Measurements from ENCODE around the gene NPM1. TPM values are rescaled to one million over a fixed set of nuclear protein-coding genes. Genes with fewer than 3 reads are reported as not detected.
A peak's percentile ranks its signal among the peaks of the same experiment; 100 is the strongest.

NPM1 gene
- total RNA-seq, 1 experiment from 2014 or later, result 3,122 TPM

DNA sequence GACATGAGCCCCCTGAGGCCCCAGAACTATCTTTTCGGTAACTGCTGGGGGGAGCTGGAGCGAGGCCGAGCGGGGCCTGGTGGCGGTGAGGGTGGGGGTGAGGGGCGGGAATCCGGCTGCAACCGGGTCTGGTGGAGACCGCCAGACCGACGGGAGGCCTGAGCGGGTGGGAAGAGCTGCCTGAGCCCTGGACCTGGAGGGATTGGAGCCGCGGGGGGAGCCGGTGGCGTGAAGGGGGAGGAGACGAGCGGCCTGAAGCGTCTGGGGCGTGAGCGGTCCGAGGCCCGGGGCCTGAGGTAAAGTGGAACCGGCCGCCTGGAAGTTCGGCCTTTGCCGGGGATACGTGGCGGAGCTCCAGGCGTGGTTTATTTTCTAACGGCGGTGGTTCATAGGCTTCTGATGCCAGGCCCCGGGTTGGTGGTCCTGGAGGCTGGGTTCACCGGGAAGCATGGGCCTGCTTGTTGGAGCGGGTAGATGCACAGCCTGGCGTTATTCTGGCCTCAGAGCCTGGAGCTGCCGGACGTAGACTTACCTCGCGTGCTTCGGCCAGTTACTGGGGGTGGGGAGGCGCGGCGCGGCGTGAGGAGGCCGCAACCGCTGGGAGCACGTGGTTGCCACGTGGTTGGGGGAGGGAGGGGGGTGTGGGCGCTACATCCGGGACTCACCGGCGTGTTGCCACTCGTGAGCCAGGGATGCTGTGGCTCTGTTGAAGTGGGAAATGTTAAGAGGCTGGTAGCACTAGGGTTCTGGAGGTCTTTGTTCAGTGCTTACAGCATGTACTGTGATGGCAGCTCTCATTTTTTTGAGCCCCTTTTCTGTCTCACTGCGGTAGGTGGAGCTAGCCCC, 544 bp downstream of the NPM1 start:
- Histone ChIP-seq H2AFZ (ENCODE audit: low read length) (no peak overlapping the region), H3K4me2 (ENCODE audit: insufficient read depth, insufficient read length, low read length) (peak overlapping the region; percentile 67), H2BK5ac (ENCODE audit: insufficient read length, low read length) (no peak overlapping the region), H3K14ac (ENCODE audit: insufficient read depth, low read length) (peak overlapping the region; percentile 91), H4K20me1 (ENCODE audit: control insufficient read depth, insufficient read depth, insufficient read length) (no peaks in the 10 kb centered on the region), H2AK5ac (ENCODE audit: insufficient read length, low read length) (no peak overlapping the region), H3K4me1 (ENCODE audit: insufficient read depth, low read length) (0 out of 2 replicates have a peak, but pooled peaks cover 4% of the 10 kb centered on the region), H3K56ac (ENCODE audit: insufficient read length, low read depth, low read length) (no peak overlapping the region), H4K5ac (ENCODE audit: insufficient read length, low read depth, low read length) (peak overlapping the region; percentile 11), H3K27me3 (ENCODE audit: insufficient read depth, low read length) (no peaks in the 10 kb centered on the region), H2BK12ac (ENCODE audit: insufficient read length, low read depth, low read length) (no peak overlapping the region), H3K79me2 (ENCODE audit: insufficient read depth, low read length) (peaks cover 54% of the 10 kb centered on the region), H3K18ac (ENCODE audit: insufficient read length, low read depth, low read length) (peak overlapping the region; percentile 92), H3K9me3 (ENCODE audit: control insufficient read depth, low read depth, low read length) (no peaks in the 10 kb centered on the region), H4K91ac (ENCODE audit: insufficient read length, low read depth, low read length) (peak overlapping the region; percentile 59), H3K23me2 (ENCODE audit: insufficient read length, low read depth, low read length, poor library complexity, severe bottlenecking) (no peaks in the 10 kb centered on the region), H3T11ph (ENCODE audit: low read length) (no peak overlapping the region), H3K4ac (ENCODE audit: low read depth, low read length) (no peak overlapping the region; the same call in 1 of the 2 replicates), H2BK120ac (ENCODE audit: low read depth, low read length, poor library complexity, severe bottlenecking) (no peak overlapping the region), H4K8ac (replicated peaks; ENCODE audit: insufficient read length, low read depth, low read length) (no peak overlapping the region), H2BK15ac (ENCODE audit: low read depth, low read length) (no peak overlapping the region), H3K9ac (ENCODE audit: extremely low read depth, insufficient read length, low read length) (peak overlapping the region; percentile 92), H3K23ac (ENCODE audit: insufficient read length, low read depth, low read length) (no peak overlapping the region), H2BK20ac (ENCODE audit: low read depth, low read length, poor library complexity, severe bottlenecking) (no peak overlapping the region), H3K27ac (ENCODE audit: insufficient read length, low read depth, low read length) (no peak overlapping the region), H3K79me1 (ENCODE audit: insufficient read depth, low read depth, low read length, poor library complexity, severe bottlenecking) (no peaks in the 10 kb centered on the region)
- DNase-seq, result peak; percentile 69
- Mint-ChIP-seq H3K27me3 (ENCODE audit: low read depth) (peaks cover 7% of the 10 kb centered on the region), H3K9me3 (peaks cover 4 to 11% of the 10 kb centered on the region in 2 experiments), H3K4me3 (peak overlapping the region; percentile 98 to 99), H3K27ac (peak overlapping the region; percentile 99 to 100 (median 100)), H3K4me1 (peaks cover 30 to 45% of the 10 kb centered on the region in 2 experiments), H3K36me3 (ENCODE audit: insufficient read depth in 1 of 3, low read depth in 3 of 3) (peaks cover 46 to 56% (median 55%) of the 10 kb centered on the region in 3 experiments)
- WGBS (ENCODE audit: extremely low coverage, insufficient read length, low lambda C conversion rate), result no CpG with 5 or more reads among the region's 56 CpGs
- TF ChIP-seq, protein P1, sequence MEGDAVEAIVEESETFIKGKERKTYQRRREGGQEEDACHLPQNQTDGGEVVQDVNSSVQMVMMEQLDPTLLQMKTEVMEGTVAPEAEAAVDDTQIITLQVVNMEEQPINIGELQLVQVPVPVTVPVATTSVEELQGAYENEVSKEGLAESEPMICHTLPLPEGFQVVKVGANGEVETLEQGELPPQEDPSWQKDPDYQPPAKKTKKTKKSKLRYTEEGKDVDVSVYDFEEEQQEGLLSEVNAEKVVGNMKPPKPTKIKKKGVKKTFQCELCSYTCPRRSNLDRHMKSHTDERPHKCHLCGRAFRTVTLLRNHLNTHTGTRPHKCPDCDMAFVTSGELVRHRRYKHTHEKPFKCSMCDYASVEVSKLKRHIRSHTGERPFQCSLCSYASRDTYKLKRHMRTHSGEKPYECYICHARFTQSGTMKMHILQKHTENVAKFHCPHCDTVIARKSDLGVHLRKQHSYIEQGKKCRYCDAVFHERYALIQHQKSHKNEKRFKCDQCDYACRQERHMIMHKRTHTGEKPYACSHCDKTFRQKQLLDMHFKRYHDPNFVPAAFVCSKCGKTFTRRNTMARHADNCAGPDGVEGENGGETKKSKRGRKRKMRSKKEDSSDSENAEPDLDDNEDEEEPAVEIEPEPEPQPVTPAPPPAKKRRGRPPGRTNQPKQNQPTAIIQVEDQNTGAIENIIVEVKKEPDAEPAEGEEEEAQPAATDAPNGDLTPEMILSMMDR (conservative IDR thresholded peaks at IDR 0.05), result no peak
